Panc1 (cell line): ENCODE measurements around the gene POSTN. TPM values are rescaled to one million over a fixed set of nuclear protein-coding genes. Genes with fewer than 3 reads are reported as not detected.

Experiments
- ATAC-seq: fragments of 200-7000 bp; cut with Tn5 transposase; 2 replicates; pipeline ENCODE4 v1.9.1; 2020; ENCODE audit warnings: mild to moderate bottlenecking, moderate library complexity
- BruUV-seq: library from RNA; stranded (reverse); fragments of 400-500 nt; replicated peaks from 2 replicates; lab custom pipeline; 2021; lab: Mats Ljungman, UMichigan
- CTCF ChIA-PET: fragments of 300-600 bp; sonication (Branson Sonifier 250); formaldehyde crosslinking; loops from one replicate; lab custom pipeline; 2022; ENCODE audit warnings: antibody characterized with exemption; lab: Charles Lee
- POLR2A ChIA-PET: fragments of 300-600 bp; sonication (Branson Sonifier 250); formaldehyde crosslinking; loops from one replicate; lab custom pipeline; 2022; ENCODE audit warnings: antibody characterized with exemption; lab: Charles Lee
- DNase-seq: peaks from one replicate; pipeline ENCODE4 v3.0.0-alpha.2; 2010; ENCODE audit warnings: low read depth, low spot score
- H3K27ac ChIP-seq: 2 replicates; pipeline ENCODE4 v1.5.1; 2011; ENCODE audit warnings: mild to moderate bottlenecking, low read length, inconsistent platforms
- H3K27me3 ChIP-seq: fragments of 200-500 bp; sonication (Bioruptor generic); 2 replicates; pipeline ENCODE4 v1.6.0; 2014; ENCODE audit warnings: low read length, inconsistent platforms; ENCODE audit not compliant: control insufficient read depth, insufficient read depth
- H3K36me3 ChIP-seq: fragments of 200-500 bp; sonication (Bioruptor generic); 2 replicates; pipeline ENCODE4 v1.5.1; 2014; ENCODE audit warnings: inconsistent platforms, mild to moderate bottlenecking, low read length, moderate library complexity; ENCODE audit not compliant: control insufficient read depth, insufficient read depth
- H3K4me1 ChIP-seq: 2 replicates; pipeline ENCODE4 v1.5.1; 2011; ENCODE audit warnings: inconsistent platforms, mild to moderate bottlenecking, low read length, moderate library complexity; ENCODE audit not compliant: control insufficient read depth, insufficient read depth
- H3K4me3 ChIP-seq, 2 experiments: 2 replicates each; pipeline ENCODE4 v1.5.1; 2011 to 2012; ENCODE audit warnings: low read depth in 2 of 2, low read length in 2 of 2, mild to moderate bottlenecking in 2 of 2, inconsistent platforms in 1 of 2, moderate library complexity in 1 of 2
- H3K9me3 ChIP-seq: fragments of 200-500 bp; sonication (Bioruptor generic); 2 replicates; pipeline ENCODE4 v1.5.1; 2014; ENCODE audit warnings: low read depth, mild to moderate bottlenecking, inconsistent platforms, low read length, moderate library complexity; ENCODE audit not compliant: control insufficient read depth, insufficient read depth
- POLR2AphosphoS5 ChIP-seq: IDR thresholded peaks from 2 replicates; pipeline ENCODE4 v1.6.1; 2012; ENCODE audit warnings: mild to moderate bottlenecking, low read depth, low read length, moderate library complexity
- REST ChIP-seq, 2 experiments: IDR thresholded peaks; 2 replicates each; pipeline ENCODE4 v1.6.1; 2011 to 2012; ENCODE audit warnings: low read depth in 2 of 2, control low read depth in 1 of 2, low read length in 1 of 2, mild to moderate bottlenecking in 1 of 2, moderate library complexity in 1 of 2; ENCODE audit not compliant: insufficient read depth in 1 of 2
- SIN3A ChIP-seq: IDR thresholded peaks from 2 replicates; pipeline ENCODE4 v1.6.1; 2012; ENCODE audit warnings: low read depth, mild to moderate bottlenecking, low read length, moderate library complexity, borderline replicate concordance; ENCODE audit not compliant: insufficient read depth
- TCF7L2 ChIP-seq: IDR thresholded peaks from 2 replicates; pipeline ENCODE4 v1.6.1; 2011; ENCODE audit warnings: mild to moderate bottlenecking, low read depth, low read length, inconsistent platforms
- in situ Hi-C: cut with HindIII; loops from 2 replicates; pipeline ENCODE4 v1.10.0; 2016; ENCODE audit warnings: low sequenced_read_pairs, low pct_unique_long_range_greater_than_20kb
- intact Hi-C: fragments of 100-400 bp; cut with micrococcal nuclease; formaldehyde crosslinking; loops from one replicate; pipeline ENCODE4 v1.10.0; 2022; ENCODE audit not compliant: unreplicated experiment
- total RNA-seq: library from RNA; stranded (reverse); gene quantifications from one replicate; pipeline ENCODE4 v1.2.1, GENCODE V29; 2021; ENCODE audit not compliant: unreplicated experiment
- TF ChIP-seq, protein P1 (sequence below): fragments of 450-650 bp; IDR thresholded peaks from 2 replicates; pipeline ENCODE4 v1.5.1; 2017; ENCODE audit warnings: mild to moderate bottlenecking

Gene POSTN
- total RNA-seq, 1 experiment from 2014 or later: 0.08 TPM

- TF ChIP-seq, protein P1, sequence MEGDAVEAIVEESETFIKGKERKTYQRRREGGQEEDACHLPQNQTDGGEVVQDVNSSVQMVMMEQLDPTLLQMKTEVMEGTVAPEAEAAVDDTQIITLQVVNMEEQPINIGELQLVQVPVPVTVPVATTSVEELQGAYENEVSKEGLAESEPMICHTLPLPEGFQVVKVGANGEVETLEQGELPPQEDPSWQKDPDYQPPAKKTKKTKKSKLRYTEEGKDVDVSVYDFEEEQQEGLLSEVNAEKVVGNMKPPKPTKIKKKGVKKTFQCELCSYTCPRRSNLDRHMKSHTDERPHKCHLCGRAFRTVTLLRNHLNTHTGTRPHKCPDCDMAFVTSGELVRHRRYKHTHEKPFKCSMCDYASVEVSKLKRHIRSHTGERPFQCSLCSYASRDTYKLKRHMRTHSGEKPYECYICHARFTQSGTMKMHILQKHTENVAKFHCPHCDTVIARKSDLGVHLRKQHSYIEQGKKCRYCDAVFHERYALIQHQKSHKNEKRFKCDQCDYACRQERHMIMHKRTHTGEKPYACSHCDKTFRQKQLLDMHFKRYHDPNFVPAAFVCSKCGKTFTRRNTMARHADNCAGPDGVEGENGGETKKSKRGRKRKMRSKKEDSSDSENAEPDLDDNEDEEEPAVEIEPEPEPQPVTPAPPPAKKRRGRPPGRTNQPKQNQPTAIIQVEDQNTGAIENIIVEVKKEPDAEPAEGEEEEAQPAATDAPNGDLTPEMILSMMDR: no peak
- TF ChIP-seq SIN3A (no peak), REST (IDR thresholded peaks at IDR 0.05; ENCODE audit: insufficient read depth in 1 of 2, low read depth in 2 of 2, low read length in 1 of 2) (no peak)
- H3K27me3 ChIP-seq: no peaks in the 10 kb centered on the region
- no peak overlapping the region for H3K27ac ChIP-seq
- no peak overlapping the region for H3K4me3 ChIP-seq
- intact Hi-C loops (loop anchor here (10.0 kb wide), 1 partner anchor 101 kb away; no protein-coding TSS in a partner anchor), in situ Hi-C loops (no loop called here)
- no peak for ATAC-seq
- BruUV-seq: no TSS peak
- H3K4me1 ChIP-seq: no peaks in the 10 kb centered on the region
- ChIA-PET CTCF (no interaction called here), POLR2A (no interaction called here)
- H3K9me3 ChIP-seq: no peaks in the 10 kb centered on the region
- DNase-seq: no peak
- no peaks in the 10 kb centered on the region for H3K36me3 ChIP-seq
Observed at GRCh38 chr13:37565425-37565824, 33.1 kb downstream of the POSTN start.

GRCh38 chr13:37561031-37561430, 37.5 kb downstream of the POSTN start:
- H3K27me3 ChIP-seq: no peaks in the 10 kb centered on the region
- intact Hi-C loops (loop anchor here (10.0 kb wide), 1 partner anchor 96 kb away; no protein-coding TSS in a partner anchor), in situ Hi-C loops (no loop called here)
- H3K27ac ChIP-seq: no peak overlapping the region
- H3K4me1 ChIP-seq: no peaks in the 10 kb centered on the region
- ChIA-PET CTCF (no interaction called here), POLR2A (no interaction called here)
- no peaks in the 10 kb centered on the region for H3K36me3 ChIP-seq
- no peaks in the 10 kb centered on the region for H3K9me3 ChIP-seq
- DNase-seq: no peak
- BruUV-seq: no TSS peak
- H3K4me3 ChIP-seq: no peak overlapping the region
- TF ChIP-seq REST (IDR thresholded peaks at IDR 0.05; ENCODE audit: insufficient read depth in 1 of 2, low read depth in 2 of 2, low read length in 1 of 2) (no peak), SIN3A (no peak), TCF7L2 (no peak), POLR2AphosphoS5 (no peak)
- TF ChIP-seq, protein P1: no peak
- no peak for ATAC-seq
